ENCODE measurements around the gene TLR2. TPM values are rescaled to one million over a fixed set of nuclear protein-coding genes. Genes with fewer than 3 reads are reported as not detected.

TLR2 gene, protein sequence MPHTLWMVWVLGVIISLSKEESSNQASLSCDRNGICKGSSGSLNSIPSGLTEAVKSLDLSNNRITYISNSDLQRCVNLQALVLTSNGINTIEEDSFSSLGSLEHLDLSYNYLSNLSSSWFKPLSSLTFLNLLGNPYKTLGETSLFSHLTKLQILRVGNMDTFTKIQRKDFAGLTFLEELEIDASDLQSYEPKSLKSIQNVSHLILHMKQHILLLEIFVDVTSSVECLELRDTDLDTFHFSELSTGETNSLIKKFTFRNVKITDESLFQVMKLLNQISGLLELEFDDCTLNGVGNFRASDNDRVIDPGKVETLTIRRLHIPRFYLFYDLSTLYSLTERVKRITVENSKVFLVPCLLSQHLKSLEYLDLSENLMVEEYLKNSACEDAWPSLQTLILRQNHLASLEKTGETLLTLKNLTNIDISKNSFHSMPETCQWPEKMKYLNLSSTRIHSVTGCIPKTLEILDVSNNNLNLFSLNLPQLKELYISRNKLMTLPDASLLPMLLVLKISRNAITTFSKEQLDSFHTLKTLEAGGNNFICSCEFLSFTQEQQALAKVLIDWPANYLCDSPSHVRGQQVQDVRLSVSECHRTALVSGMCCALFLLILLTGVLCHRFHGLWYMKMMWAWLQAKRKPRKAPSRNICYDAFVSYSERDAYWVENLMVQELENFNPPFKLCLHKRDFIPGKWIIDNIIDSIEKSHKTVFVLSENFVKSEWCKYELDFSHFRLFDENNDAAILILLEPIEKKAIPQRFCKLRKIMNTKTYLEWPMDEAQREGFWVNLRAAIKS
- 0.29 and 0.36 TPM in 2 replicates for total RNA-seq

GRCh38 chr4:153684182-153684970 lies at the start of gene TLR2:
TLR2 (plus strand) TSS chr4:153684280; CDS start chr4:153702908, 18,628 bp downstream.
- Histone ChIP-seq H3K27ac (ENCODE audit: low read depth, low read length) (no peak within 1 kb of the TSS), H3K27me3 (ENCODE audit: insufficient read depth, low read length) (peaks cover 50% of the 10 kb centered on the region), H3K79me2 (ENCODE audit: insufficient read depth, low read length) (no peaks in the 10 kb centered on the region), H3K4me2 (ENCODE audit: insufficient read depth, low read length) (peak within 1 kb of the TSS; percentile 67), H3K4me1 (ENCODE audit: insufficient read depth, low read length) (peaks cover 13% of the 10 kb centered on the region), H3K36me3 (ENCODE audit: insufficient read depth, low read length) (no peaks in the 10 kb centered on the region), H2AFZ (ENCODE audit: low read length) (peak within 1 kb of the TSS; percentile 68), H3K9me3 (ENCODE audit: low read depth, low read length) (no peaks in the 10 kb centered on the region), H4K20me1 (ENCODE audit: insufficient read depth, low read length) (no peaks in the 10 kb centered on the region), H3K4me3 (ENCODE audit: insufficient read depth, low read length) (peak within 1 kb of the TSS; percentile 67)
- DNase-seq (ENCODE audit: insufficient read length, low spot score, missing footprints), result peak; percentile 64
- TF ChIP-seq, protein P1, sequence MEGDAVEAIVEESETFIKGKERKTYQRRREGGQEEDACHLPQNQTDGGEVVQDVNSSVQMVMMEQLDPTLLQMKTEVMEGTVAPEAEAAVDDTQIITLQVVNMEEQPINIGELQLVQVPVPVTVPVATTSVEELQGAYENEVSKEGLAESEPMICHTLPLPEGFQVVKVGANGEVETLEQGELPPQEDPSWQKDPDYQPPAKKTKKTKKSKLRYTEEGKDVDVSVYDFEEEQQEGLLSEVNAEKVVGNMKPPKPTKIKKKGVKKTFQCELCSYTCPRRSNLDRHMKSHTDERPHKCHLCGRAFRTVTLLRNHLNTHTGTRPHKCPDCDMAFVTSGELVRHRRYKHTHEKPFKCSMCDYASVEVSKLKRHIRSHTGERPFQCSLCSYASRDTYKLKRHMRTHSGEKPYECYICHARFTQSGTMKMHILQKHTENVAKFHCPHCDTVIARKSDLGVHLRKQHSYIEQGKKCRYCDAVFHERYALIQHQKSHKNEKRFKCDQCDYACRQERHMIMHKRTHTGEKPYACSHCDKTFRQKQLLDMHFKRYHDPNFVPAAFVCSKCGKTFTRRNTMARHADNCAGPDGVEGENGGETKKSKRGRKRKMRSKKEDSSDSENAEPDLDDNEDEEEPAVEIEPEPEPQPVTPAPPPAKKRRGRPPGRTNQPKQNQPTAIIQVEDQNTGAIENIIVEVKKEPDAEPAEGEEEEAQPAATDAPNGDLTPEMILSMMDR (IDR thresholded peaks at IDR 0.05; ENCODE audit: extremely low read depth, low read depth, low read length), result no peak

DNA sequence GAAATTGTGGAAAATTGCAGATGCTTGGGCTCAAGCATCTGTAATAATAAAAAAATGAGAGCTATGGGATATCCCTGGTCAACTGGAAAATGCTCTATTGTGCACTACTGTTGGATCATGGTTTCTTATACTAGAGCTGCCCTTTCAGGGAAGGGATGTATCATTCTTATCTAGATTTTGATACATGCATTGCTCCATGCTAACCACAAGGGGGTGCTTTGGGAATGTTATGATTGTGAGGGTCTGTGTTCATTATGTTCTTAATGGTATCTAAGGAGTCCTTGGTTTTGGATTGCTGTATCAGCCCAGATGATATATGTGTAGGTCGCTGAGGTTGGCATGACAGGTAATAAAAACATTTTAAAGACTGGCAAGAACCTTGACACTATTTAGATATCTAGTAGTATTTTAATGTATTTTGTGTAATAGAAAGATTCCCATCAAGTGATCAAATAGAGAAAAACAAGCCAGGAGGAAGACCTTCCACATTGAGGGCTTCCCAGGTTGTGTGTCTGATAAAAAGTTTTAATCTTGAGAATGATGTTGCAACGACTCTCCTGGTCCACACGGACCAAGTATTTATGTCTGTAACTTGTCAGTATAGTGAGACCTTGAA lies 49.2 kb upstream of the TLR2 start:
- Histone ChIP-seq H3K79me2 (ENCODE audit: insufficient read depth, low read length) (no peaks in the 10 kb centered on the region), H3K9me3 (ENCODE audit: low read depth, low read length) (no peaks in the 10 kb centered on the region), H3K27ac (ENCODE audit: low read depth, low read length) (no peak overlapping the region), H3K4me2 (ENCODE audit: insufficient read depth, low read length) (no peak overlapping the region), H3K4me1 (ENCODE audit: insufficient read depth, low read length) (no peaks in the 10 kb centered on the region), H2AFZ (ENCODE audit: low read length) (no peak overlapping the region), H4K20me1 (ENCODE audit: insufficient read depth, low read length) (no peaks in the 10 kb centered on the region), H3K27me3 (ENCODE audit: insufficient read depth, low read length) (no peaks in the 10 kb centered on the region), H3K36me3 (ENCODE audit: insufficient read depth, low read length) (peaks cover 23% of the 10 kb centered on the region), H3K4me3 (ENCODE audit: insufficient read depth, low read length) (no peak overlapping the region)
- TF ChIP-seq, protein P1 (IDR thresholded peaks at IDR 0.05; ENCODE audit: extremely low read depth, low read depth, low read length), result peak; percentile 70
- DNase-seq (ENCODE audit: insufficient read length, low spot score, missing footprints), result no peak

DNA sequence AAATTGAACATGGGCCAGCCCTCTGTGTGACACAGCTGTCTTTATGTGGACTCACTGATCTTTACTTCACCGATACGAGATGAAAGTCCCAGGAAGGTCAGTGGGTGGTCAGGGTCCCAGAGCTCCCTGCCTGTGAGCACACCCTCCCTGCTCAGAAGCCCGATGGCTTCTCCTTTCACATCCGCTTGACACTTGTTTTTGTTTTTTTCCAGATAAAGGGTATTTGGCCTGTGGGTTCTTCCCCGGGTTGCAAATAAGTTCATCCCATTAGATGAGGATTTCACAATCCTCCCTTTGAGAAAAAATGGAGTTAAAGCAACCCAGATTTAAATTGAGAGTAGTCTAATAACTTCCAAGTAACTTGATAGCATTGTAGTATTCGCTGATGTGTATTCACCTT lies 48.2 kb upstream of the TLR2 start:
- H3K36me3 ChIP-seq (ENCODE audit: insufficient read depth, low read length), result peaks cover 16% of the 10 kb centered on the region
- no peak overlapping the region for H2AFZ ChIP-seq (ENCODE audit: low read length)
- TF ChIP-seq, protein P1 (IDR thresholded peaks at IDR 0.05; ENCODE audit: extremely low read depth, low read depth, low read length), result no peak
- no peaks in the 10 kb centered on the region for H3K79me2 ChIP-seq (ENCODE audit: insufficient read depth, low read length)
- no peaks in the 10 kb centered on the region for H3K27me3 ChIP-seq (ENCODE audit: insufficient read depth, low read length)
- no peak overlapping the region for H3K4me2 ChIP-seq (ENCODE audit: insufficient read depth, low read length)
- no peak overlapping the region for H3K4me3 ChIP-seq (ENCODE audit: insufficient read depth, low read length)
- no peak for DNase-seq (ENCODE audit: insufficient read length, low spot score, missing footprints)
- H4K20me1 ChIP-seq (ENCODE audit: insufficient read depth, low read length), result no peaks in the 10 kb centered on the region
- no peaks in the 10 kb centered on the region for H3K4me1 ChIP-seq (ENCODE audit: insufficient read depth, low read length)
- no peaks in the 10 kb centered on the region for H3K9me3 ChIP-seq (ENCODE audit: low read depth, low read length)
- H3K27ac ChIP-seq (ENCODE audit: low read depth, low read length), result no peak overlapping the region
